ENCODE measurements around the gene CPVL. TPM values are rescaled to one million over a fixed set of nuclear protein-coding genes. Genes with fewer than 3 reads are reported as not detected.

Gene CPVL
- total RNA-seq, 1 experiment from 2014 or later: 1.1 TPM

DNA sequence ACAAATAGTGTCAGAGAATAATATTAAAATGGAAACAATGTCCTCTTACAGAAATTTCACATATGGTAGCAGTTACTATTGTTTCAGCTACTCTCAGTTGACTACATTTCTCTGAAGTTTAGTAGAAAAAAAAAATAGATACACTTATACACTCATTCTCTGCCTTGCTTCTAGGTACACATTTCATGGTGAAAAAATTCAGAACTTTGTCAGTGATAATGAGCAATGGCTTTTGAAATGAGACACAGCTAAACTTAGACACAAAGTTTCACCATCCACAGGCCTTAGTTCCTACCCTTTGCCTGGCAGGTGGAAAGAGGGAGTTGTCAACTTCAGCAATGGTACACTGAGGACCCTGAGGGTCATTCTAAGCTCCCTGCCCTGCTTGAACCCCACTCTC, 69.2 kb downstream of the CPVL start:
- no peak for DNase-seq (ENCODE audit: low read depth, low spot score)
- in situ Hi-C loops (cut with HindIII; ENCODE audit: low pct_unique_long_range_greater_than_20kb, low sequenced_read_pairs): no loop called here

DNA sequence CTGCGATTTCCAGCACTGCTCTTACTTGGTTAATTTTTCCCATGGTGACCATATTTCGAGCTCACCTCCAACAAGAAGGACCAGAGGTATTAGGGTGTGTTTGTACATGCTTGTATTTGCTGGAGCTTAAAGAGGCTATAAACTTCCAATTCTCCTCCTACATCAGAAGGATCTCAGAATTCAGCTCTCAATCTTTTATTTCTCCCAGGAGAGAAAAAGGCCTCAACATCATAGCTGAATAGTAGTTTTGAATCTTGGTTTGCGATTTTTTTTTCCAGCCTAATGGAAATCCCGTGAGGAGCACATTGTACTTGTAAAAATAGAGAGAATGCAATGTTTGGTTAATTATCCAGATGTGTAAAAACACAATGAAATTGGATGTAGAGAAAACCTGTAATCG, 69.7 kb downstream of the CPVL start:
- Histone ChIP-seq H3K9me3 (ENCODE audit: control insufficient read depth, insufficient read depth, low read depth, low read length) (no peaks in the 10 kb centered on the region), H3K4me1 (ENCODE audit: control insufficient read depth, insufficient read depth, low read length) (no peaks in the 10 kb centered on the region), H3K36me3 (ENCODE audit: control insufficient read depth, insufficient read depth, low read length) (no peaks in the 10 kb centered on the region), H3K4me3 (ENCODE audit: low read depth in 2 of 2, low read length in 2 of 2) (no peak overlapping the region), H3K27me3 (ENCODE audit: control insufficient read depth, insufficient read depth, low read length) (peaks cover 9% of the 10 kb centered on the region), H3K27ac (ENCODE audit: low read length) (no peak overlapping the region)
- ATAC-seq: no peak
- CTCF ChIA-PET: no interaction called here
- POLR2A ChIA-PET: interaction anchor here (0.7 kb wide), 1 partner anchor 173 kb away, joined by 3 read pairs; no protein-coding TSS in a partner anchor
- no TSS peak for BruUV-seq (replicated peaks)
- intact Hi-C loops (cut with micrococcal nuclease; ENCODE audit: unreplicated experiment) (no loop called here), in situ Hi-C loops (cut with HindIII; ENCODE audit: low pct_unique_long_range_greater_than_20kb, low sequenced_read_pairs) (no loop called here)
- no peak for TF ChIP-seq SIN3A (IDR thresholded peaks at IDR 0.05; ENCODE audit: borderline replicate concordance, insufficient read depth, low read depth, low read length)
- no peak for DNase-seq (ENCODE audit: low read depth, low spot score)

More for the DNA sequence above, 69.2 kb downstream of the CPVL start:
- H3K27ac ChIP-seq (ENCODE audit: low read length): no peak overlapping the region
- no peaks in the 10 kb centered on the region for H3K36me3 ChIP-seq (ENCODE audit: control insufficient read depth, insufficient read depth, low read length)
- ATAC-seq: no peak
- BruUV-seq (replicated peaks): no TSS peak
- ChIA-PET CTCF (no interaction called here), POLR2A (no interaction called here)
- H3K9me3 ChIP-seq (ENCODE audit: control insufficient read depth, insufficient read depth, low read depth, low read length): no peaks in the 10 kb centered on the region
- H3K4me3 ChIP-seq (ENCODE audit: low read depth in 2 of 2, low read length in 2 of 2): no peak overlapping the region
- H3K4me1 ChIP-seq (ENCODE audit: control insufficient read depth, insufficient read depth, low read length): no peaks in the 10 kb centered on the region
- intact Hi-C loops (cut with micrococcal nuclease; ENCODE audit: unreplicated experiment): no loop called here
- TF ChIP-seq, protein P1, sequence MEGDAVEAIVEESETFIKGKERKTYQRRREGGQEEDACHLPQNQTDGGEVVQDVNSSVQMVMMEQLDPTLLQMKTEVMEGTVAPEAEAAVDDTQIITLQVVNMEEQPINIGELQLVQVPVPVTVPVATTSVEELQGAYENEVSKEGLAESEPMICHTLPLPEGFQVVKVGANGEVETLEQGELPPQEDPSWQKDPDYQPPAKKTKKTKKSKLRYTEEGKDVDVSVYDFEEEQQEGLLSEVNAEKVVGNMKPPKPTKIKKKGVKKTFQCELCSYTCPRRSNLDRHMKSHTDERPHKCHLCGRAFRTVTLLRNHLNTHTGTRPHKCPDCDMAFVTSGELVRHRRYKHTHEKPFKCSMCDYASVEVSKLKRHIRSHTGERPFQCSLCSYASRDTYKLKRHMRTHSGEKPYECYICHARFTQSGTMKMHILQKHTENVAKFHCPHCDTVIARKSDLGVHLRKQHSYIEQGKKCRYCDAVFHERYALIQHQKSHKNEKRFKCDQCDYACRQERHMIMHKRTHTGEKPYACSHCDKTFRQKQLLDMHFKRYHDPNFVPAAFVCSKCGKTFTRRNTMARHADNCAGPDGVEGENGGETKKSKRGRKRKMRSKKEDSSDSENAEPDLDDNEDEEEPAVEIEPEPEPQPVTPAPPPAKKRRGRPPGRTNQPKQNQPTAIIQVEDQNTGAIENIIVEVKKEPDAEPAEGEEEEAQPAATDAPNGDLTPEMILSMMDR (IDR thresholded peaks at IDR 0.05): no peak
- TF ChIP-seq POLR2AphosphoS5 (IDR thresholded peaks at IDR 0.05; ENCODE audit: low read depth, low read length) (no peak), SIN3A (IDR thresholded peaks at IDR 0.05; ENCODE audit: borderline replicate concordance, insufficient read depth, low read depth, low read length) (no peak), REST (IDR thresholded peaks at IDR 0.05; ENCODE audit: insufficient read depth in 1 of 2, low read depth in 2 of 2, low read length in 1 of 2) (no peak), TCF7L2 (IDR thresholded peaks at IDR 0.05; ENCODE audit: low read depth, low read length) (no peak)
- H3K27me3 ChIP-seq (ENCODE audit: control insufficient read depth, insufficient read depth, low read length): peaks cover 9% of the 10 kb centered on the region

DNA sequence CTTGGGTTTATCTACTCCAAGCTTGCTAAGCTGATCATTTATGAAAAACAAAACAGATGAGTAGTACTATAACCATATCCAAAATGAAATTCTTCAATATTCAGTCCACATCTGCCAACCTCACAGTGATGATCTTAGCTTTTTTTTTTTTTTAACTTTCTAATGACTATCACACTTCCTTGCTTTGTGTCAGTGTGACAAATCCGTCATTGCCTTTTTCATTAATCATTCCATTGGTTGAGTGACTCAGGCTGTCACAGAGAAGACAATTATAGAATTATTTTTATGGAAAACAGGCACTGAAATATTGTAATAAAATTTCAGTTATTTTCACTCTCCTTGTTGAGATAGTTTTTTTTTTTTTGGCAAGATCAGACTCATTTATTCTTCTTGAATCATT, 70.7 kb downstream of the CPVL start:
- no peak overlapping the region for H3K4me3 ChIP-seq (ENCODE audit: low read depth in 2 of 2, low read length in 2 of 2)
- H3K27me3 ChIP-seq (ENCODE audit: control insufficient read depth, insufficient read depth, low read length): peaks cover 14% of the 10 kb centered on the region
- POLR2A ChIA-PET: no interaction called here
- in situ Hi-C loops (cut with HindIII; ENCODE audit: low pct_unique_long_range_greater_than_20kb, low sequenced_read_pairs) (no loop called here), intact Hi-C loops (cut with micrococcal nuclease; ENCODE audit: unreplicated experiment) (no loop called here)
- H3K36me3 ChIP-seq (ENCODE audit: control insufficient read depth, insufficient read depth, low read length): no peaks in the 10 kb centered on the region
- no peak for TF ChIP-seq POLR2AphosphoS5 (IDR thresholded peaks at IDR 0.05; ENCODE audit: low read depth, low read length)
- no peak for TF ChIP-seq SIN3A (IDR thresholded peaks at IDR 0.05; ENCODE audit: borderline replicate concordance, insufficient read depth, low read depth, low read length)
- no peak for TF ChIP-seq TCF7L2 (IDR thresholded peaks at IDR 0.05; ENCODE audit: low read depth, low read length)
- no peak for TF ChIP-seq REST (IDR thresholded peaks at IDR 0.05; ENCODE audit: insufficient read depth in 1 of 2, low read depth in 2 of 2, low read length in 1 of 2)
- TF ChIP-seq, protein P1 (IDR thresholded peaks at IDR 0.05): no peak
- no peak for ATAC-seq
- no TSS peak for BruUV-seq (replicated peaks)
- no peak overlapping the region for H3K27ac ChIP-seq (ENCODE audit: low read length)
- H3K4me1 ChIP-seq (ENCODE audit: control insufficient read depth, insufficient read depth, low read length): no peaks in the 10 kb centered on the region
- CTCF ChIA-PET: interaction anchor here (0.7 kb wide), 1 partner anchor 115 kb away, joined by 4 read pairs; no protein-coding TSS in a partner anchor
- no peaks in the 10 kb centered on the region for H3K9me3 ChIP-seq (ENCODE audit: control insufficient read depth, insufficient read depth, low read depth, low read length)
- DNase-seq (ENCODE audit: low read depth, low spot score): no peak

Data from Panc1 (cell line).